Measurements from ENCODE around the gene FIP1L1. TPM values are rescaled to one million over a fixed set of nuclear protein-coding genes. Genes with fewer than 3 reads are reported as not detected.
A peak's percentile ranks its signal among the peaks of the same experiment; 100 is the strongest.

The FIP1L1 gene
- total and polyA plus RNA-seq, 9 of the 15 experiments (the other 6 are each of a cell fraction or from before 2014, with no cell fraction given), result 34.6 to 137 (median 72.0) TPM

- TF ChIP-seq CHD7 (IDR thresholded peaks at IDR 0.05; ENCODE audit: low read depth, low read length), result no peak
- peak; percentile 89; the same call in 1 of the 2 replicates for TF ChIP-seq RBM14 (IDR thresholded peaks at IDR 0.05; ENCODE audit: borderline replicate concordance, insufficient read depth, low read depth, low read length)
- peak; percentile 84 for TF ChIP-seq GABPA (tag; conservative IDR thresholded peaks at IDR 0.05; ENCODE audit: low read depth)
- no peak for TF ChIP-seq FOXJ3 (CRISPR knock-in tag; IDR thresholded peaks at IDR 0.05)
- TF ChIP-seq RAD21 (CRISPR knock-in tag; conservative IDR thresholded peaks at IDR 0.05 in 1 of 2, IDR thresholded peaks at IDR 0.05 in 1 of 2), result no peak
These were observed at the start of gene FIP1L1 (continued) for GRCh38 chr4:53377319-53378170.

Measured in K562 (cell line).